ENCODE data around the gene GHR.
"Not testable (repeated sequence)": the region's sequence is repeated elsewhere in the genome, so short reads cannot be mapped to it uniquely, and the experiment has no call there.

GHR gene

DNA sequence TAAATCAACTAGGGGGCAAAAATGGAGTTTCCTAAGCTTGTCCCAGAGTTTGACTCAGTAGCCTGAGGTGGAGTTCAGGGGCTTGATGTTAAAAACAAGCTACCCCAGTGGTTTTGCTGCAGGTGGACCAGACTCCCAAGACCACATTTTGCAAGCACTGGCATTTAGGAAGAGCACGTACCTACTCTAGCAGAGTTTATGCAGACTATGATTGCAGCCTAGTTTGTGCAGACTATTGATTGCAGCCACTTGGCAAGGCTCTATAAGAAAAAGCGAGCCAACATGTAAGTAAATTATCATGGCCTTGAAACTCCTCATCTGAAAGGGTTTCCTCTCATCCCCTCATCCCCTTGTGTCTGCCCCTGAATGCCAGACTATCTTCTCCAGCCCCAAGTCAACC, 231.4 kb downstream of the GHR start:
- DNase-seq: no peak

DNA sequence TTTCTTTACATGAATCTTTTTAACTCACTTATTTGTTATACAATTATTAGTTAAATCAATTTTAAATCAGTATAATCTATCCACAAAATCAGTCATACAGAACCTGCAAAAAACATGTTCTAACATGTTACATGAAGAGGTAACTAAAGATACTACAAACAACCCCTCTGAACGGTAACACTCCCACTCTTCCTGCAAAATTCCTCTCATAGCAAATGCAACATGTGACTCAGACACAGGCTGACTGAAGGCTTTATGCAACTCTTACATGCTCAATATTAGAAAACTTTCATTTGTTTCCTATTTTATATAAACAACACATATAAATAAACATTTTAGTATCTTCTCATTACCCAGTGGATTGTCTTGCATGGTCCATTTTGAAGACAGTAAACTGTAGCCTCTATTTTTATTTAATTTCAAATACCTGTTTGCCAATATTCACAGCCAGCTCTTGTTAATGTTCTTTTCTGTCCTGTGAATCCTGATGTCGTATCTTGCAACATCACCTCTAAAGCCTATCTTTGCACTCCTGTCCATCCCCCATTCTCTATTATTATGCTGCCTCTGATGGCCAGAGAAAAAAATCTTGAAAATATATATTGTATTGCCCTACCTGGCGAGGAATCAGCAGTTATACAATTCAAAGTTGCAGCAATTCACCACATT, 232.9 kb downstream of the GHR start:
- no peak for DNase-seq

DNA sequence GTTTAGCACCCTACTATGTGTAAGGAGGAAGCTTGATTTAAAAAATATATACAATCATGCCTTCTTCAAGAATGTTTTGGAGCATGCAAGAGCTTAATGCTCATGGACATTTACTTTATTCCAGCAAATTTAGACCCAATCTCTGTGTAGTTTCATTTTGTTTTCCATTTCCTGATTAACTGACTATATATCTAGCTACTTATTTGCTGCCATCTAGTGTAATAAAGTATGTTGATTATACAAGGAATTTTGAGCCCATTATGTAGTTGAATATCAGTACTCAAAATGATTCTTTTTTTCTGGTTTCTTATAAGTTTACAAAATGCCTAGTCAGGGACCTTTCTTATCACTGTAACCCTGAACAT, 233.4 kb downstream of the GHR start:
- no peak for DNase-seq

GRCh38 chr5:42659869-42660268, 236.6 kb downstream of the GHR start:
- DNase-seq: not testable (repeated sequence)

- DNase-seq: no peak
Measured at GRCh38 chr5:42665857-42666256, 242.6 kb downstream of the GHR start.

- peak; percentile 9 to 26 for DNase-seq
Measured at GRCh38 chr5:42666869-42667268, 243.6 kb downstream of the GHR start.

- DNase-seq: no peak
Measured at GRCh38 chr5:42668254-42668653, 245.0 kb downstream of the GHR start.

GRCh38 chr5:42672925-42673324, 249.7 kb downstream of the GHR start:
- no peak for DNase-seq

- DNase-seq: no peak
Measured at GRCh38 chr5:42675602-42676001, 252.4 kb downstream of the GHR start.

GRCh38 chr5:42676362-42676761, 253.1 kb downstream of the GHR start:
- no peak for DNase-seq

GRCh38 chr5:42677156-42677842, 254.1 kb downstream of the GHR start:
- DNase-seq: no peak

GRCh38 chr5:42680046-42680445, 256.8 kb downstream of the GHR start:
- DNase-seq: no peak

DNA sequence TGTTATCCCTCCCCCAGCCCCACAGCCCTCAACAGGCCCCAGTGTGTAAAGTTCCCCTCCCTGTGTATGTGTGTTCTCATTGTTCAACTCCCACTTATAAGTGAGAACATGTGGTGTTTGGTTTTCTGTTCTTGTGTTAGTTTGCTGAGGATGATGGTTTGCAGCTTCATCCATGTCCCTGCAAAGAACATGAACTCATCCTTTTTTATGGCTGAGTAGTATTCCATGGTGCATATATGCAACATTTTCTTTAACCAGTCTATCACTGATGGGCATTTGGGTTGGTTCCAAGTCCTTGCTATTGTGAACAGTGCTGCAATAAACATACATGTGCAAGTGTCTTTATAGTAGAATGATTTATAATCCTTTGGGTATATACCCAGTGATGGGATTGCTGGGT, 261.8 kb downstream of the GHR start:
- not testable (repeated sequence) for DNase-seq

- no peak for DNase-seq
Measured at GRCh38 chr5:42689391-42689790, 266.2 kb downstream of the GHR start.

DNA sequence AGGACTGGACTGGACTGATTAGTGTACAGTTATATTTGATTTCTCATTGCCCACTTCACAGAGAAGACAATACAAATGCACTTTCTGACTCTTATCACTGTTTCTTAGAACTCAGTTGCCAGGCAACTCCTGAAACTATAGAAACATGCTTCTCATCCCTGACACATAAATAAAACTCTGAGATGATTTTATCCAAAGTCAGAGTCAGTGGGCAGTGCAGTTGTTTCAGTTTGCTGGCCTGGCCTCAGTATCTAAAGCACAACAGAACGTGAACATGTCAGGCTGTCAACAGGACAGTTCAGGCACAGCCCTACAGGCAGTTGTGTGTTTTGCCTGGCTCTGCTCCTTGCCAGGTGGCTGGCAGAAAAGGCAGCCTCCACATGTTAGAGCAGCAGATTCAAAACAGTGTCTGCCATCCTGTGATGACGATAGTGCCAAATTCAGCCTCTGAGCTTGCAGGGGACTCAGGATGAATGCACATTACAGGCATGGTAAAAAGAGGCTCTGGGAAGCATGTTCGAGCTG, 268.2 kb downstream of the GHR start:
- peak in 1 of 2 experiments; percentile 16 for DNase-seq

DNA sequence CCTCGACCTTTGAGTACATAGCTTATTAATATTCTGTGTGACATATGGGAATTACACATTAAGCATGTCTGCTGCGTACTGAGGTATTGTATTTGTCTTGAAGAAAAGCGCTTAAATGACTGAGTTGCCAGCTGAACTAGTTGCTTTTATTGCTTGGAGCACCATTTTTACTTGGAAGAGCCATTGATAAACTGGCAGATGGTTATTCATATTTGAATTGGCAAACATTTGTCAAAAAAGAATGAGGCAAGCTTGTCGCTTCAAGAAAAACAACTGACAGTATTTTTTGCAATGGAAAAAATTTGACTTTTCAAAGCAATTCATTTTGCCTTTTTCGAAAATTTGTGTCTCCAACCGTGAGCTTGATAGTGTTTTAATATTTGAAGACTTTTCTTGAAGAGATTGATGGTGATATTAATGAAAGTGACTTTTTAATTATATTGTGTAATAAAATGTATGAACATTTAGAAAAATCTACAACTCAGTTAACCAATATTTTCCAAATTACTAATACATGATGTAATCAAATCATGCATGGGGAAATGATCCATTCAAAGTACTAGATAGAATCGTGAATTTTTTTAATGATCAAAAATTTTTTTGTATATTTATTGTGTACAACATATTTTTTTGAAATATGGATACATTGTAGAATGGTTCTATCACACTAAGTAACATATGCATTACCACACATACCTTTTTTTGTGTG, 278.3 kb downstream of the GHR start:
- DNase-seq: no peak

GRCh38 chr5:42703238-42703637, 280.0 kb downstream of the GHR start:
- DNase-seq: no peak

- DNase-seq: peak; percentile 37 to 70
Measured at GRCh38 chr5:42715785-42716184, 292.5 kb downstream of the GHR start.

GRCh38 chr5:42718591-42718990, 295.4 kb downstream of the GHR start:
- DNase-seq: no peak

DNA sequence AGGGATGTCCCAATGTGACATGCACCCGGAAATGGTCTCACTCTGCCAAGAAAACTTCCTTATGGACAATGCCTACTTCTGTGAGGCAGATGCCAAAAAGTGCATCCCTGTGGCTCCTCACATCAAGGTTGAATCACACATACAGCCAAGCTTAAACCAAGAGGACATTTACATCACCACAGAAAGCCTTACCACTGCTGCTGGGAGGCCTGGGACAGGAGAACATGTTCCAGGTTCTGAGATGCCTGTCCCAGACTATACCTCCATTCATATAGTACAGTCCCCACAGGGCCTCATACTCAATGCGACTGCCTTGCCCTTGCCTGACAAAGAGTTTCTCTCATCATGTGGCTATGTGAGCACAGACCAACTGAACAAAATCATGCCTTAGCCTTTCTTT, 295.8 kb downstream of the GHR start:
- no peak for DNase-seq

GRCh38 chr5:42720251-42720650, 297.0 kb downstream of the GHR start:
- DNase-seq: no peak

GRCh38 chr5:42721484-42721883, 298.2 kb downstream of the GHR start:
- no peak for DNase-seq

GRCh38 chr5:42734531-42735058, 311.4 kb downstream of the GHR start:
- not testable (repeated sequence) for DNase-seq

DNA sequence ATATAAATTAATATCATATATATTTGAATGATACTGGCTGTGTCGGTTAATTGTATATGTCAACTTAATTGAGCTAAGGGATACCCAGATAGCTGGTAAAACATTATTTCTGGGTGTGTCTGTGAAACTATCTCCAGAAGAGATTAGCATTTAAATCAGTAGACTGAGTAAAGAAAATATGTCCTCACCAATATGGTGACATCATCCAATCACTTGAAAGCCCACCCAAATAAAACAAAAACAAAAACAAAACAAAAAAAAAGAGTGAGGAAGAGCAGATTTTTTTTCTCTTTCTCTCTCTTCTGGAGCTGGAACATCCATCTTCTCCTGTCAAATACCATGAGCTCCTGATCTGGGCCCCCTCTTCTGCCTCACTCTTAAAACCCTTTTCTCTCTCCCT, 317.7 kb downstream of the GHR start:
- DNase-seq: no peak
